Nucleus accumbens (tissue), 56 donors: ENCODE data around the gene YOD1.
A peak's percentile ranks its signal among the peaks of the same experiment; 100 is the strongest.
"Not testable (repeated sequence)": the region's sequence is repeated elsewhere in the genome, so short reads cannot be mapped to it uniquely, and the experiment has no call there.

ENCODE experiments used
- DNase-seq, 56 donors: peaks; one replicate each; lab custom pipeline; 2025; lab: John Stamatoyannopoulos, UW

Gene YOD1

GRCh38 chr1:207050480-207051190, 373 bp downstream of the YOD1 start:
- DNase-seq: peak in 55 of 56 donors; percentile 13 to 92 (median 77)

- DNase-seq: peak in 17 of 56 donors; percentile 3 to 73 (median 22)
Observed at GRCh38 chr1:207049974-207050391, 1.0 kb downstream of the YOD1 start.

- DNase-seq: no peak
Observed at GRCh38 chr1:207049514-207049913, 1.5 kb downstream of the YOD1 start.

- DNase-seq: no peak
Observed at GRCh38 chr1:207049054-207049453, 2.0 kb downstream of the YOD1 start.

GRCh38 chr1:207048041-207048440, 3.0 kb downstream of the YOD1 start:
- DNase-seq: no peak

- no peak for DNase-seq
Observed at GRCh38 chr1:207047505-207047904, 3.5 kb downstream of the YOD1 start.

- DNase-seq: no peak
Observed at GRCh38 chr1:207045453-207045852, 5.6 kb downstream of the YOD1 start.

- DNase-seq: not testable (repeated sequence)
Observed at GRCh38 chr1:207041397-207041796, 9.6 kb downstream of the YOD1 start.

- no peak for DNase-seq
Observed at GRCh38 chr1:207040181-207040533, 10.9 kb downstream of the YOD1 start.

- DNase-seq: no peak
Observed at GRCh38 chr1:207039380-207040180, 11.4 kb downstream of the YOD1 start.

GRCh38 chr1:207036865-207037264, 14.1 kb downstream of the YOD1 start:
- DNase-seq: no peak

GRCh38 chr1:207035877-207036551, 15.0 kb downstream of the YOD1 start:
- no peak for DNase-seq

GRCh38 chr1:207034998-207035397, 16.0 kb downstream of the YOD1 start:
- DNase-seq: no peak

- DNase-seq: no peak
Observed at GRCh38 chr1:207034208-207034607, 16.8 kb downstream of the YOD1 start.

- DNase-seq: no peak
Observed at GRCh38 chr1:207033302-207033701, 17.7 kb downstream of the YOD1 start.

GRCh38 chr1:207032528-207033017, 18.4 kb downstream of the YOD1 start, which contains the start of gene C1orf116:
Gene C1orf116, minus strand, starts transcription at chr1:207032756. Its CDS starts 5,158 bp downstream, at chr1:207027598.
- no peak for DNase-seq

- DNase-seq: no peak
Observed at GRCh38 chr1:207031632-207032264, 19.3 kb downstream of the YOD1 start.

- DNase-seq: no peak
Observed at GRCh38 chr1:207031016-207031415, 20.0 kb downstream of the YOD1 start.

GRCh38 chr1:207030522-207031009, 20.4 kb downstream of the YOD1 start:
- no peak for DNase-seq
